Tibial artery (tissue), 4 donors: ENCODE data around the gene MTFP1.

ENCODE experiments used
- DNase-seq, 2 donors: peaks; one replicate each; pipeline ENCODE4 v3.0.0-alpha.2; 2019
- H3K27ac ChIP-seq, 2 donors: fragments of 200-600 bp; sonication (generic) in 1 of 2; 1 replicate in 1 of 2; 2 replicates in 1 of 2; pipeline ENCODE4 v1.5.1; 2018 to 2019; ENCODE audit warnings: mild to moderate bottlenecking in 1 of 2
- H3K27me3 ChIP-seq, 2 donors: fragments of 200-600 bp; sonication (generic) in 1 of 2; one replicate each; pipeline versions ENCODE4 v1.5.1 to v1.6.0; 2016 to 2019
- H3K36me3 ChIP-seq, 3 donors: fragments of 200-600 bp; sonication (generic) in 2 of 3; one replicate each; pipeline ENCODE4 v1.5.1; 2016 to 2019; ENCODE audit warnings: mild to moderate bottlenecking in 2 of 3
- H3K4me1 ChIP-seq, 4 donors: fragments of 200-600 bp; sonication (generic) in 2 of 4; 1 replicate in 3 of 4; 2 replicates in 1 of 4; pipeline ENCODE4 v1.5.1; 2016 to 2019
- H3K4me3 ChIP-seq, 2 donors: fragments of 200-600 bp; sonication (generic) in 1 of 2; 1 replicate in 1 of 2; 2 replicates in 1 of 2; pipeline ENCODE4 v1.5.1; 2018 to 2019; ENCODE audit warnings: mild to moderate bottlenecking in 2 of 2
- H3K9me3 ChIP-seq, 3 donors: fragments of 200-600 bp; sonication (generic) in 1 of 3; one replicate each; pipeline ENCODE4 v1.5.1; 2016 to 2019
- CTCF ChIP-seq, 2 experiments: fragments of 200-600 bp in 1 of 2; fragments of 450-650 bp in 1 of 2; IDR thresholded peaks; one replicate each; pipeline ENCODE4 v1.5.1; 2017 to 2019; ENCODE audit warnings: antibody characterized with exemption in 2 of 2, mild to moderate bottlenecking in 1 of 2, moderate library complexity in 1 of 2
- intact Hi-C: fragments of 100-400 bp; cut with DNase I; formaldehyde crosslinking; loops from one replicate; pipeline ENCODE4 v1.15.0; 2023; ENCODE audit warnings: low total_unique reads

Gene MTFP1

DNA sequence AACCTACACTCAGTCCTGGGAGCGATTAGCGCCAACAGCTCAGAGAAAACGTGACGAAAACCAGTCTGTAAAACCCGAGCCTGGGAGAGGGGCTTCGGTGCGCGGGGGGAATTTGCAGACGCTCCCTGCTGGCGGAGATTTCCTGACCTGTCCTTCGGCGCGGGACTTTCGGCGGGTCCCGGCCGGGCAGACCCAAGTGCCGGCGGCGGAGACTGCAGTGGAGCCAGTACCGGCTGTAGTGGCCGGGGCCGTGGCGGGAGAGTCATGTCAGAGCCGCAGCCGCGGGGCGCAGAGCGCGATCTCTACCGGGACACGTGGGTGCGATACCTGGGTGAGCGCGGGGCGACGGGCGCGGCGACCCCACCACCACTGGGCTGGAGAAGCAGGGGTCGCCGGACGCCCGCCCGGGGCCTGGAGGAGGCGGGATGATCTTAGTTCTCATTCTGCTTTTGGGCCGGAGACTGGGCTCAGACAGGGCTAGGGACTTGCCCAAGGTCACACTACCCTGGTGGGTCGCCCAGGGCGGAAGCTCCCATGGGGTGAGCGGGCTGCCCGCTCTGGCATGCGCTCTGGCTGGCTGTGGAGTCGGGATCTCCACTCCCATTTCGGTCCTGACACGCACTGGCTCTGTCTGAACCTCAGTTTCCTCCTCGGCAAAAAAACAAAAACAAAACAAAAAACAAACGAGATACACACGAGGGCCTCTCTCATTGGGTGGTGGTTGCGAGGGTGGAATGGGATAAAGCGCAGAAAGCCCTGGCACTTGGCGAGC, at the start of gene MTFP1:
TSS of gene MTFP1 (plus strand) at position 153 of the 772 bp plus-strand sequence. CDS start at position 265, 112 bp downstream.
- peaks cover 3 to 51% (median 40%) of the 10 kb centered on the region in 4 donors for H3K4me1 ChIP-seq
- peak within 1 kb of the TSS; percentile 94 to 96 for H3K27ac ChIP-seq
- no peaks in the 10 kb centered on the region for H3K27me3 ChIP-seq
- no peaks in the 10 kb centered on the region for H3K9me3 ChIP-seq
- H3K36me3 ChIP-seq, result no peaks in the 10 kb centered on the region
- DNase-seq, result peak; percentile 49 to 79
- TF ChIP-seq CTCF (IDR thresholded peaks at IDR 0.05), result no peak
- peak within 1 kb of the TSS; percentile 62 to 77 for H3K4me3 ChIP-seq
- intact Hi-C loops, result no loop called here

- Histone ChIP-seq H3K4me1 (no peaks in the 10 kb centered on the region), H3K36me3 (peaks cover 0 to 84% (median 30%) of the 10 kb centered on the region in 3 donors), H3K9me3 (no peaks in the 10 kb centered on the region), H3K27ac (no peak overlapping the region), H3K4me3 (no peak overlapping the region), H3K27me3 (no peaks in the 10 kb centered on the region)
- no peak for TF ChIP-seq CTCF (IDR thresholded peaks at IDR 0.05)
- DNase-seq, result no peak
- intact Hi-C loops, result no loop called here
Observed at GRCh38 chr22:30380011-30380410, 45.6 kb upstream of the MTFP1 start.

DNA sequence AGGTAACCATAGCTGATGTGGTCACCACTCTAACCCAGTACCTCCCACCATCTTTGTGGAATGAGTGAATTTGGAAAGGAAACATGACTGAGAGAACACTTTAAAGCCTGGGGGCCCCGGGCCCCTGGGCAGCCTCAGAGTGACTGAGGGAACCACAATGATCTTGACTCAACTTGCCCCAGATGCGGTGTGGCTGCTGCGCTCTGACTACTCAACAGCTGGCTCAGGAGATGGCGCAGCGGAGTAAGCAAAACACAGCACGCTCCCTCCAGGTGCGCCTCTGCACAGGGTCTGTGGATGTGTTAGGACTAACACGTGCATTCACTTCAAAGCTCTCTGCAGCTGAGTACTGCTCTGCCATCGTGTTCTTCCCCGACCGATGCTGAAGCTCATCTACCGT, 44.3 kb upstream of the MTFP1 start:
- H3K27me3 ChIP-seq, result no peaks in the 10 kb centered on the region
- H3K36me3 ChIP-seq, result peaks cover 0 to 77% (median 30%) of the 10 kb centered on the region in 3 donors
- no peak for DNase-seq
- H3K4me1 ChIP-seq, result peaks cover 0 to 6% (median 5%) of the 10 kb centered on the region in 4 donors
- no peak for TF ChIP-seq CTCF (IDR thresholded peaks at IDR 0.05)
- H3K4me3 ChIP-seq, result no peak overlapping the region
- H3K27ac ChIP-seq, result no peak overlapping the region
- H3K9me3 ChIP-seq, result no peaks in the 10 kb centered on the region
- intact Hi-C loops, result no loop called here

GRCh38 chr22:30382340-30382739, 43.2 kb upstream of the MTFP1 start:
- Histone ChIP-seq H3K4me1 (peaks cover 0 to 11% (median 10%) of the 10 kb centered on the region in 4 donors), H3K4me3 (no peak overlapping the region), H3K27me3 (no peaks in the 10 kb centered on the region), H3K36me3 (peaks cover 0 to 67% (median 28%) of the 10 kb centered on the region in 3 donors), H3K27ac (no peak overlapping the region), H3K9me3 (no peaks in the 10 kb centered on the region)
- TF ChIP-seq CTCF (IDR thresholded peaks at IDR 0.05), result no peak
- intact Hi-C loops, result no loop called here
- DNase-seq, result no peak

- no peak for DNase-seq
- H3K4me1 ChIP-seq, result peaks cover 0 to 15% (median 12%) of the 10 kb centered on the region in 4 donors
- peaks cover 0 to 60% (median 24%) of the 10 kb centered on the region in 3 donors for H3K36me3 ChIP-seq
- H3K9me3 ChIP-seq, result no peaks in the 10 kb centered on the region
- intact Hi-C loops, result no loop called here
- H3K27me3 ChIP-seq, result no peaks in the 10 kb centered on the region
- H3K27ac ChIP-seq, result no peak overlapping the region
- no peak overlapping the region for H3K4me3 ChIP-seq
- no peak for TF ChIP-seq CTCF (IDR thresholded peaks at IDR 0.05)
Observed at GRCh38 chr22:30383061-30383460, 42.5 kb upstream of the MTFP1 start.
